T-helper 2 cell treated with Interferon-gamma antibody and Interleukin-4, amounts not matched to agents 5 μg/mL and 100 μg/mL, for 36 hours (primary cell): ENCODE measurements around the gene SERINC2.

Experiments
- DNase-seq: peaks from one replicate; pipeline ENCODE4 v3.0.0; 2021; ENCODE audit warnings: low spot score
- H3K27ac Mint-ChIP-seq: one replicate; pipeline ENCODE4 v1.8.0; 2021; ENCODE audit warnings: mild to moderate bottlenecking, mixed read lengths
- H3K27me3 Mint-ChIP-seq: one replicate; pipeline ENCODE4 v1.8.0; 2021; ENCODE audit warnings: low read depth, mixed read lengths
- H3K36me3 Mint-ChIP-seq: one replicate; pipeline ENCODE4 v1.8.0; 2021; ENCODE audit warnings: low read depth, mixed read lengths
- H3K4me1 Mint-ChIP-seq: one replicate; pipeline ENCODE4 v1.8.0; 2021; ENCODE audit warnings: low read depth, mixed read lengths
- H3K4me3 Mint-ChIP-seq: one replicate; pipeline ENCODE4 v1.8.0; 2022; ENCODE audit warnings: mild to moderate bottlenecking, moderate library complexity, mixed read lengths
- H3K9me3 Mint-ChIP-seq: one replicate; pipeline ENCODE4 v1.8.0; 2021; ENCODE audit warnings: mixed read lengths

The SERINC2 gene

GRCh38 chr1:31412732-31413404 is at the start of gene SERINC2:
Gene SERINC2 (plus strand): TSS chr1:31413213. CDS start chr1:31413266, 53 bp downstream.
- DNase-seq: no peak
- Mint-ChIP-seq H3K27me3 (peaks cover 61% of the 10 kb centered on the region), H3K4me3 (peak within 1 kb of the TSS; percentile 90), H3K4me1 (peaks cover 3% of the 10 kb centered on the region), H3K27ac (no peak within 1 kb of the TSS), H3K9me3 (no peaks in the 10 kb centered on the region), H3K36me3 (no peaks in the 10 kb centered on the region)

DNA sequence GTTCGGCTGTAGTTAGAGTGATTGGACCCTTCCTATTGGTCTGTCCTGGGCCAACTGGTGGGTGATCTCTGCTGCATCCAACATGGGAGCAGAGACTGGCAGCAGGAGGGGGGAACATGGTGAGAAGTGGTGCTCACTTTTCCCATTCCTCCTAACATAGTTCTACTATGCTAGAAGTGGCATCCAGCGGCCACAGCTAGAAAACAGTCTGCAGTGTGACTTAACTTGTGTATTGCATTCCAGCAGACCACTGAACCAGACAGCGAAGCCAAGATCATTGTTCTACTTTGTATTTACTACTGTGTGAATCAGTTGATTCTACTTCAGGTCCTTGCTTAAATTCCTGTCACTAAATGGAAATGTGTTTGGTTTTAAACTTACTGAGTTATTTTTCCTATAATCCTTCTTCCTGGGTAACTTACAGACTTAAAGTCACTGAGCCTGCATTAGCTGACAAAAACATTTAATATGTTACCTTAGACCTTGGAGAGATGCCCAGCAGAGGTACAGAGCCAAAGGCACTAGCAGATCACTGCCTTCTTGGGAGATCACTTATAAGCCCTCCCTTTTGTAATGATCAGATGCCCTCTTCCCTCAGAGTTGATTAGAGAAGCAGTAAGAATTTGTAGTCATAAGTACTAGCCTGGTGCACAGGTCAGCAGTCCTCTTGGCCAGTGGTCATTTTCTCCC is 48.3 kb upstream of the SERINC2 start:
- Mint-ChIP-seq H3K27ac (no peak overlapping the region), H3K27me3 (no peaks in the 10 kb centered on the region), H3K36me3 (peaks cover 8% of the 10 kb centered on the region)

GRCh38 chr1:31366796-31367195 is 46.2 kb upstream of the SERINC2 start:
- Mint-ChIP-seq H3K4me3 (no peak overlapping the region), H3K36me3 (peaks cover 8% of the 10 kb centered on the region), H3K27ac (no peak overlapping the region), H3K27me3 (no peaks in the 10 kb centered on the region), H3K9me3 (no peaks in the 10 kb centered on the region), H3K4me1 (no peaks in the 10 kb centered on the region)
- no peak for DNase-seq

More for the DNA sequence above, 48.3 kb upstream of the SERINC2 start:
- no peaks in the 10 kb centered on the region for H3K9me3 Mint-ChIP-seq
- DNase-seq: no peak
- H3K4me1 Mint-ChIP-seq: no peaks in the 10 kb centered on the region
- no peak overlapping the region for H3K4me3 Mint-ChIP-seq

GRCh38 chr1:31368611-31369107 is 44.4 kb upstream of the SERINC2 start:
- Mint-ChIP-seq H3K4me3 (no peak overlapping the region), H3K27ac (no peak overlapping the region), H3K9me3 (no peaks in the 10 kb centered on the region), H3K4me1 (peaks cover 5% of the 10 kb centered on the region), H3K36me3 (peaks cover 8% of the 10 kb centered on the region), H3K27me3 (peaks cover 11% of the 10 kb centered on the region)
- no peak for DNase-seq

- no peak for DNase-seq
- Mint-ChIP-seq H3K4me3 (no peak overlapping the region), H3K36me3 (peaks cover 6% of the 10 kb centered on the region), H3K27me3 (peaks cover 13% of the 10 kb centered on the region), H3K4me1 (peaks cover 10% of the 10 kb centered on the region), H3K27ac (no peak overlapping the region), H3K9me3 (no peaks in the 10 kb centered on the region)
These were observed 43.0 kb upstream of the SERINC2 start for GRCh38 chr1:31370021-31370420.

DNA sequence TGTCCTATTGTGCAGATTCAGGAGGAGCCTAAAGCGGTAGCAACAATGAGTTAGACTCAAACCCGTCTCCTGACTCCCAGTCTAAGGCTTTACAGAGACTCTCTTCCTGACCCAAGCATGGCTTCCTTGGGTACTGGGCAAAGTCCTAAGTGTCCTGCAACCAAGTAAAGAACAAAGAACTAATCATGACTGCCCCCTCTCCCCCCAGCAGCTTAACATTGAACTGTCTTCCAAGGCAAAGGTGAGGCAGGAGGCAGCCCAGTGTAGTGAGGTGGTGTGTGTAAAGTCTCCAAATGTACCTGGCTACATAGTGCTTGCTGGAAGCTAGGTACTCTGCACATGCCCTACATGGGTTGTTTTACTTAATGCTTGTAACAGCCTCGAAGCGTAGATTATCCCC is 42.4 kb upstream of the SERINC2 start:
- no peak overlapping the region for H3K27ac Mint-ChIP-seq
- H3K9me3 Mint-ChIP-seq: no peaks in the 10 kb centered on the region
- no peak for DNase-seq
- peaks cover 4% of the 10 kb centered on the region for H3K36me3 Mint-ChIP-seq
- peaks cover 10% of the 10 kb centered on the region for H3K4me1 Mint-ChIP-seq
- H3K27me3 Mint-ChIP-seq: peaks cover 13% of the 10 kb centered on the region
- H3K4me3 Mint-ChIP-seq: no peak overlapping the region

- H3K4me1 Mint-ChIP-seq: peaks cover 10% of the 10 kb centered on the region
These were observed 41.7 kb upstream of the SERINC2 start for GRCh38 chr1:31371121-31371959.

GRCh38 chr1:31372051-31372450 is 41.0 kb upstream of the SERINC2 start:
- peaks cover 13% of the 10 kb centered on the region for H3K27me3 Mint-ChIP-seq
- no peak for DNase-seq
- H3K4me3 Mint-ChIP-seq: no peak overlapping the region
- no peaks in the 10 kb centered on the region for H3K9me3 Mint-ChIP-seq
- peaks cover 14% of the 10 kb centered on the region for H3K4me1 Mint-ChIP-seq
- no peaks in the 10 kb centered on the region for H3K36me3 Mint-ChIP-seq
- H3K27ac Mint-ChIP-seq: no peak overlapping the region

More at GRCh38 chr1:31371121-31371959, 41.7 kb upstream of the SERINC2 start:
- DNase-seq: no peak
- Mint-ChIP-seq H3K9me3 (no peaks in the 10 kb centered on the region), H3K4me3 (no peak overlapping the region), H3K27me3 (peaks cover 13% of the 10 kb centered on the region), H3K27ac (no peak overlapping the region), H3K36me3 (no peaks in the 10 kb centered on the region)

- Mint-ChIP-seq H3K9me3 (no peaks in the 10 kb centered on the region), H3K27ac (no peak overlapping the region), H3K36me3 (no peaks in the 10 kb centered on the region), H3K27me3 (peaks cover 13% of the 10 kb centered on the region), H3K4me1 (peaks cover 14% of the 10 kb centered on the region), H3K4me3 (no peak overlapping the region)
- DNase-seq: no peak
These were observed 40.3 kb upstream of the SERINC2 start for GRCh38 chr1:31372751-31373055.

- Mint-ChIP-seq H3K27me3 (peaks cover 13% of the 10 kb centered on the region), H3K27ac (no peak within 1 kb of the TSS), H3K36me3 (no peaks in the 10 kb centered on the region), H3K9me3 (no peaks in the 10 kb centered on the region), H3K4me1 (peaks cover 14% of the 10 kb centered on the region), H3K4me3 (peak within 1 kb of the TSS; percentile 79)
- no peak for DNase-seq
These were observed 39.7 kb upstream of the SERINC2 start, which contains the start of gene FABP3 for GRCh38 chr1:31373056-31373896. Gene FABP3 (minus strand): TSS chr1:31373076. CDS start chr1:31373014, 62 bp downstream.

DNA sequence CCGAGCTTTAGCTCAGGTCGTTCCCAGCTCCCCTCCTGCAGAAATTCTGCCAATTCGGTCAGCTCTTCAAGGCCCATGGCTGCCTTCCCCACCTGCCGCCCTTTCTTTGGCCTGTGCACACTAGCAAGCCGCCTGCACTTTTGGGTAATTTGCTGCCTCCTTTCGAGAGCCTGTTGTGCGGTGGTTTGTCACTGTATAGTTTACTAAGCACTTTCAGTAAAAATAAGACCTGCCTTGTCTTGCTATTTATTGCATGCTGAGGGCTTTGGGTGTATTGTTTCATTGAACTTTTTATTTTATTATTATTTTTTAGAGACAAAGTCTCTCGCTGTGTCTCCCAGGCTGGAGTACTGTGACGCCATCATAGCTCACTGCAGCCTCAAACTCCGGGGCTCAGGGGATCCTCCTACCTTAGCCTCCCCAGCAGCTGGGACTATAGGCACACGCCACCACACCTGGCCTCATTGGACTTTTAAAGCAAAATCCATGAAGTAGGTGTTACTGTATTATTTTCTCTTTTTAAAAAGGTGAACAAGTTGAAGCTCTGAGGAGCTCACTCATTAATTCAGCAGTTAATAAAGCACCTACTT is 39.0 kb upstream of the SERINC2 start:
- no peak overlapping the region for H3K27ac Mint-ChIP-seq
- peaks cover 14% of the 10 kb centered on the region for H3K4me1 Mint-ChIP-seq

DNA sequence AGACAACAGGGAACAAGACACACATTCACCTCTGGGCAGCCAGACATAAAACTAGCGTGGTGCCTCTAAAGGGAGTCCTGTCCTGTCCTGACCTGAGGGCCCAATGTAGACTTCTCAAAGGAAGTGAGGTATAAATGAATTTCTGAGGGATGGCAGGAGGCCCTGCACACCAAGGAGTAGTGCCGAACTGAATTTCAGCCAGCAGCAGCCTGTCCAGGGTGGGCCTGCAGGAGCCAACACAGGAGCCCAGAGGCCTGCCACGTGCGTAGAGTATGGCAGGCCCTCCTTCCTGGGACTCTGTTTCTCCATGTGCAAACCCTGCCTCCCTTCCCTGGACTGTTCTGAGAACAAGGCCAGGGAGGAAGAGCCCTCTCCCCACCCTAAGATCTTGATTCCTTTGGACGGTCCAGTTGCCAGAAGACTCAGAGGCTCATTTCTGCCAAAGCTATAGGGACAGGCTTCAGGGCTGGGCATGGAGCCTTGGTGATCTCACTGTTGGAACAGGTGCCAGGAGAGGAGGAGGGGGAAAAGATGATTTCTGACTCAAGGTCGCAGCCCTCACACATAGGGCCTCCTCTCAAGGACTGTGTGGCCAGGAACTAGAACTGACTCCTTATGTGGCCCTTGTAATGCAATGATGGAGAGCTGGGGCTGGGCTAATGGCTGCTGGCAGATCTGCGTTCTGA is 38.4 kb upstream of the SERINC2 start:
- Mint-ChIP-seq H3K27me3 (peaks cover 13% of the 10 kb centered on the region), H3K27ac (no peak overlapping the region), H3K36me3 (no peaks in the 10 kb centered on the region), H3K4me3 (no peak overlapping the region), H3K4me1 (peaks cover 14% of the 10 kb centered on the region), H3K9me3 (no peaks in the 10 kb centered on the region)
- no peak for DNase-seq

More for the DNA sequence above, 39.0 kb upstream of the SERINC2 start:
- H3K27me3 Mint-ChIP-seq: peaks cover 13% of the 10 kb centered on the region
- H3K9me3 Mint-ChIP-seq: no peaks in the 10 kb centered on the region
- no peak for DNase-seq
- no peaks in the 10 kb centered on the region for H3K36me3 Mint-ChIP-seq
- peak overlapping the region; percentile 79 for H3K4me3 Mint-ChIP-seq
